Skin of body (tissue), 2 donors: ENCODE results near the gene TUBB2A. TPM values are rescaled to one million over a fixed set of nuclear protein-coding genes. Genes with fewer than 3 reads are reported as not detected.
A peak's percentile ranks its signal among the peaks of the same experiment; 100 is the strongest.
"Not testable (repeated sequence)": the region's sequence is repeated elsewhere in the genome, so short reads cannot be mapped to it uniquely, and the experiment has no call there.

Experiments used
- DNase-seq: peaks from one replicate; lab custom pipeline; 2025; lab: John Stamatoyannopoulos, UW
- total RNA-seq: library from RNA; depleted of rRNA; stranded (reverse); fragments of >200 nt; gene quantifications from one replicate; pipeline ENCODE4 v1.2.3, GENCODE V29; 2014

TUBB2A gene
- total RNA-seq, 1 donor from 2014 or later = 65.4 TPM

GRCh38 chr6:3181105-3181504, 23.8 kb upstream of the TUBB2A start:
- no peak for DNase-seq

GRCh38 chr6:3179945-3180344, 22.6 kb upstream of the TUBB2A start:
- DNase-seq = not testable (repeated sequence)

DNA sequence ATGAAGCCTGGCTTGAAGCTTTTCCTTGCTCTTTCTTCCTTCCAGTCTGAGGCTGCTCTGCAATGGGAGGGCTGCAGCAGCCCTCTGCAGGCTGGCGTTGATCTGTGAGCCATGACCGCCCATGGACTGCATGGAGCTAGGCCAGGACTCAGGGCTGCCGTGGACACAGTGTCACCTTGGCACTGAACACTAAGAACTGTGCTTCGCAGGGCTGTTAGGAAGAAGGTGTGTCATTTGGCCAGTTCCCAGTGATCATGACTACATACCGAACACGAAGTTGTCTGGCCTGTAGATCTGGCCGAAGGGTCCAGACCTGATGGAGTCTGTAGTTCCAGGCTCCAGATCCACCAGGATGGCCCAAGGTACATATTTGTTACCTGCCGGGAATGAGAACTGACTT, 21.3 kb upstream of the TUBB2A start:
- DNase-seq = not testable (repeated sequence)

DNA sequence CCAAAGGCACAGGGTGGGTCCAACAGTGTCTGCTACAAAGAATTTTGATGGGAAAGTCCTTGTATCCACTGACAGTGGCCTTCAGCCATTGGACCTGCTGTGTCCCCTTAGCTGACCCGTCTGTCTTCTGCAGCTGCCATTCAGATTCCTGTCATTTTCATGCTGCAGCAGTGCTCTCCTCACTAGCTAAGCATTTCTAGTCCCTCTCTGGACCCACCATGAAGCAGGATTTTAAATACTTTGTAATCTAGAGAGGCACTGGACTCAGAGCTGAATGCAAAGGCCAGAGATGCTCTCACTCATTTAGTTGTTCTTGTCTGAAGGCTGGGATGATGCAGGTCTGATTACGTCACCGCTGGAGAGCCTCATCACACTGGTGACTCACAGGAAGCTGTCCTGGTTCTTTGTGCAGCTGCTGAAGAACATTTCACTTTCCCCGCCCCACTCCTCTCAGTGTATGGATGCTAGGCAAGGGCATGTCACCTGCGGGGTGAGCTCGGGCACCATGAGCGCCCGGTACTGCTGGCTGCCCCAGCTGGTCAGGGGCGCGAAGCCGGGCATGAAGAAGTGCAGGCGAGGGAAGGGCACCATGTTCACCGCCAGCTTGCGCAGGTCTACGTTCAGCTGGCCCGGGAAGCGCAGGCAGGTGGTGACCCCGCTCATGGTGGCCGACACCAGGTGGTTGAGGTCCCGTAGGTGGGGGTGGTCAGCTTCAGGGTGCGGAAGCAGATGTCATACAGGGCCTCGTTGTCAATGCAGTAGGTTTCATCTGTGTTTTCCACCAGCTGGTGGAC, 19.4 kb upstream of the TUBB2A start:
- peak; percentile 9 for DNase-seq

DNA sequence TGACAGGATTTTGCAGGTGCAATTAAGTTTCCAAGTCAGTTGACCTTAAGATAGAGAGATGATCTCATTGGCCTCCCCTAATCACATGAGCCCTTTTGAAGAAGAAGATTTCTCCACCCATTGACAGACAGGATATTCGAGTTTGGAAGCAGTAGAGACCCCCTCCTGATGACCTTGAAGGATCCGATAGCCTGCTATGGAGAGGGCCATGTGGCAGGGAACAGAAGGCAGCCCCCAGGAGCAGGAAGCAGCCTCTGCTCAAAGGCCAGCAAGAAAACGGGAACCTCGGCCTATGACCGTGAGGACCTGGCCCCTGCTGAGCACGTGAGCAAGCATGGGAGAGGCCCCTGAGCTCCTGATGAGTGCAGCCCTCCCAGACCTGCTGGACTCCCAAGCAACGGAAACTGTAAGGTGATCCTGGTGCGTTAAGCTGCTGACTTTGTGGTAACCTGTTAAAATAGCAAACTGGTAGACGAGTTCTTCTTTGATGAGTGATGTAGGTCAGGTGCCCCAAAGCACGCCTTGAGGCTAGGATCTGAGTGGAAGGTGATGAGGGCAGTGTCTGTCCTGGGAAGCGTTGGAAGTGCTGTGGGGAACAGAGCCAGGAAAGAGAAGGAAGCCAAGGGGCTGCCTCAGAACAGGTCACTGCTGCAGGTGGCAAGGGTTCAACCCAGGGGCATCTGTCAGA, 18.5 kb upstream of the TUBB2A start:
- DNase-seq = no peak

- not testable (repeated sequence) for DNase-seq
Observed at GRCh38 chr6:3173636-3174089, 16.3 kb upstream of the TUBB2A start.

GRCh38 chr6:3172789-3173188, 15.4 kb upstream of the TUBB2A start:
- not testable (repeated sequence) for DNase-seq

DNA sequence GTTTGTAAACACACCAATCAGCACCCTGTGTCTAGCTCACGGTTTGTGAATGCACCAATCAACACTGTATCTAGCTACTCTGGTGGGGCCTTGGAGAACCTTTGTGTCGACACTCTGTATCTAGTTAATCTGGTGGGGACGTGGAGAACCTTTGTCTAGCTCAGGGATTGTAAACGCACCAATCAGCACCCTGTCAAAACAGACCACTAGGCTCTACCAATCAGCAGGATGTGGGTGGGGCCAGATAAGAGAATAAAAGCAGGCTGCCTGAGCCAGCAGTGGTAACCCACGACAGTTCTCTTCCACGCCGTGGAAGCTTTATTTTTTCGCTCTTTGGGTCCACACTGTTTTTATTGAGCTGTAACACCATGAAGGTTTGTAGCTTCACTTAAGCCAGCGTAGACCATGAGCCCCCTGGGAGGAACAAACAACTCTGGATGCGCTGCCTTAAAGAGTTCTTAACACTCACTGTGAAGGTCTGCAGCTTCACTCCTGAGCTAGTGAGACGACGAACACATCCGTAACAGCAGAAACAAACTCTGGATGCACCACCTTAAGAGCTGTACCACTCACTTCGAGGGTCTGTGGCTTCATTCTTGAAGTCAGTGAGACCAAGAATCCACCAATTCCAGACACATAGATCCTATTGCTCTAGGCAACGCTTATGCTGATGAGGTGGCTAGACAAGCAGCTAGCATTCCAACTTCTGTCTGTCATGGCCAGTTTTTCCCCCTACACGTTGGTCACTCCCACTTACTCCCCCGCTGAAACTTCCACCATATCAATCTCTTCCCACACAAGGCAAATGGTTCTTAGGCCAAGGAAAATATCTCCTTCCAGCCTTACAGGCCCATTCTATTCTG, 14.2 kb upstream of the TUBB2A start:
- DNase-seq = not testable (repeated sequence)

- DNase-seq = not testable (repeated sequence)
Observed at GRCh38 chr6:3170676-3171075, 13.3 kb upstream of the TUBB2A start.

DNA sequence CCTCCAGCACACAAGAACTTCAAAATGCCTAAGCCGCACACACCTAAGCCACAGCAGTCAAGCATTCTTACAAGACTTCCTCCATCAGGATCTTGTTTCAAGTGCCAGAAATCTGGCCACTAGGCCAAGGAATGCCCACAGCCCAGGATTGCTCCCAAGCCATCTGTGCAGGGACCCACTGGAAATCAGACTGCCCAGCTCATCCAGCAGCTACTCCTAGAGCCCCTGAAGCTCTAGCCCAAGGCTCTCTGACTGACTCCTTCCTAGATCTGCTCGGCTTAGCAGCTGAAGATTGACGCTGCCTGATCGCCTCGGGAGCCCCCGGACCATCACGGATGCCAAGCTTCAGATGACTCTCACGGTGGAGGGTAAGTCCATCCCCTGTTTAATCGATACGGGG, 10.7 kb upstream of the TUBB2A start:
- DNase-seq = not testable (repeated sequence)

GRCh38 chr6:3166535-3167225, 9.3 kb upstream of the TUBB2A start:
- not testable (repeated sequence) for DNase-seq

DNA sequence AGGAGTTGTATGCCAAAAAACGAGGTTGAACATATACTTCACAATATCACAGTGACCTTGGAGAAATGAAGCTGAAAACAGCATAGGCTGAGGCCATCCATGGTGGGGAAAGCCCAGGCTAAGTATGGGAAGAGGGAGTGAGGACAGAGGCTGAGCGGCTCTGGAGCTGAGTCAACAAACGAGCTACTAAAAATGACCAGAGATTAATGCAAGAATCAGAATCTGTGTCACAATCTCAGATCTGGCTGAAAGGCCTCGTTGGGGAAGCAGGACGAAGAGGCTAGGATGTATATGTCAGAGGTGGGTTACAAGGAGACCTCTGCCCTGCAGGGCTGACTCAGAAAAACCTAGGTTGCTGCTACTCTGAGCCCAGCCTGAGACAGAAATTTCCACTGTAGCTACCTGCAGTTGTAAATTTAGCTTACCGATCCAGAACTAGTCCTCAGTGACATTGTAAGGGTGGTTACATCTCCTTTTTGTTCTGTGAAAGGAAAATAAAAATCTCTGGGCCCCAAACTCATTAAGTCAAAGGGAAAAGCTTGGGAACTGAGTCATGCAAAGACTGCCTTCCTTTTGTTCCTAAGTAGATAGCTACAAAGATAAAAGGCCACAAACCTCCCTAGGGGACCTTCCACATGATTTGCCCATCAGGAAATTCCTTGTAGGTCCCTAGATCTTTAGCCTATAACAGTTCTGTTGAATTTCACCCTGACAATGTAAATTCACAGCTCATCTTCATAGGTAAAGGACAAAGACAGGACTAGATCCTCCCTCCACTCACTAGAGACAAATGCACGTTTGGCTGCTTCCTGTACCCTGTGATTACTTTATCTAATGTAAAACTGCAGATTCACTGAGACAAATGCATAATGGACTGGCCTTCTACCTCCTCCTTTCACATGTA, 8.5 kb upstream of the TUBB2A start:
- no peak for DNase-seq

DNA sequence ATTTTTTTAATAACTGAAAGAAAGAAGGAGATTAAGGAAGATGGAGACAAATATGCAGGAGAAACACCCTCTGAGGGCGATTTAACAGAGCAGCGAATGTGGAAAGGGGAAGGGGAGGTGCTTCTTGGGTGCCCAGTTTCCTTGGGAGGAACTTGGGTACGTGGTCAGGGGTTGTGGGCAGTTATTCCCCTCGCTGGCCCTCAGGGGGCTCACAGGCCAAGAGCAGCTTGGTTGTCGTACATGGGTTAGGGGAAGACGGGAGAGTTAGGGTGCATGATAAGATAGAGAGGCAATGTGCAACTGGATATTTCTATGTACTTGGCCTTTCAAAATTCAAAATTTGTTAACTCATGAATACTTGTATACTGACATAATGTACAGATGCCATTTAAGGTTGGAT, 7.0 kb upstream of the TUBB2A start:
- no peak for DNase-seq

- DNase-seq = peak; percentile 54
Observed at GRCh38 chr6:3163248-3163594, 5.9 kb upstream of the TUBB2A start.

- peak; percentile 63 for DNase-seq
Observed at GRCh38 chr6:3162565-3163247, 5.4 kb upstream of the TUBB2A start.

GRCh38 chr6:3162067-3162497, 4.7 kb upstream of the TUBB2A start:
- peak; percentile 33 for DNase-seq

DNA sequence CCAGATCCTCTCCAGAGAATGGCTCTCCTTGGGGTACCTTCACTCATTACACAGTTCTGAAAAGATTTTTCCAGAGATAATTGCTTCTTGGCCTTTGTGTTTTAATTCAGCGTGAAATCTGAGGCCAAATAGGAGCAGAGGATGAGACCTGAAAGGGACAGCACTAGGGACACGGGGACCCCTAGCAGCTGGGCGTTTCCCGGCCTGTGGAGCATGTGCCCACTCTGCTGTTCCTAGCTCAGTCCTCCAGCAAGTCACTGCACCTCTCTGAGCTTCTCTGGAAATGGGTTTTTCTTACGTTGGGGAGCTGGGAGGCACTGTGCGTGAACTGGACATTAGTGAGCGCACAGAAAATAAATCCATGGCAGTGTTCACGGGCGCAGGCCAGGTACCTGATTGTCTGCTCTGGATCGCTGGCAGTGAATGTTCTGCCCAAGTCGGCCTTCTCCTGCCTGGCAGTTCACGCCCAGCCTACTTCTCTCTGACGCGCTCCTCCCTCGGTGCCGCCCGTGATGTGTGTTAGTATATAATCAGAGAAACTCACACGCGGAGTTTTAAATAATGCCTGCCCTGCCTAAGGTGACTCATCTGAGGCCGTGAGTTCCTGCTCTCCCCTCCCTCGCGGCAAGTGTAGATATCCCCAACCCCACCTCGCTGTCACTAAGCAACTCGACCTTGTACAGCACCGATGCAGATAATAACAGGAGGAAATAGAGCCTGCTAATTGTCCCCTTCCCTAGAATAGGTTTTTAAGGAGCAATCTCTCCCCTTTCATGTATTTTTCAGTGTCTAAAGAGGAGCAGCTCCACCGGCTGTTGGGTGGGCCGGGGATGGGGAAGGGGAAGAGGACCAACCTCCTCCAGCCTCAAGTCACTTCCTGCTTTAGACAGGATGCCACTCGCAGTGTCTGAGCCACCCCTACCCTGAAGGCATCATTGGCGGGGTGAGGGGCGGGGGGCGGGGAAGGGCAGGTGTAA, 2.7 kb upstream of the TUBB2A start:
- DNase-seq = no peak
